ENCODE measurements around the gene BACE1. TPM values are rescaled to one million over a fixed set of nuclear protein-coding genes. Genes with fewer than 3 reads are reported as not detected.

BACE1 gene
- total and polyA plus RNA-seq, 4 donors, result 5.1 to 30.7 (median 13.2) TPM

DNA sequence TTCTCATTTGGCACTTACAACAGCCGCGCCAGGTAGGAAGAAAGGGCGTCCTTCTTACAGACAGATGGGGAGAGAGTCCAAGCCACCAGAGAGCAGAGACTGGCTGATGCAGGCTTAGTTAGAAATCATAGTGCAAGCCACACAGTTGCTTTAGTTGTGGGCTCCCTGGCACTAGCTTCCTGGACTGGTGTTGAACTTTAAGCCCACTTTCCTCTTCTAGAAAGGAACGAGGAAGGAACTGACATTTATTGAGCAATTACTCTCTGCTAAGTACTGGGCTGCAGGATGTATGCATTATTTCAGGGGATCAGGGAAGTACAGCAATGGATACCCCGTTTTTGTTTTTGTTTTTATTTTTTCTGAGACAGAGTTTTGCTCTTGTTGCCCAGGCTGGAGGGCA lies 3.0 kb downstream of the BACE1 start:
- TF ChIP-seq, protein P1, sequence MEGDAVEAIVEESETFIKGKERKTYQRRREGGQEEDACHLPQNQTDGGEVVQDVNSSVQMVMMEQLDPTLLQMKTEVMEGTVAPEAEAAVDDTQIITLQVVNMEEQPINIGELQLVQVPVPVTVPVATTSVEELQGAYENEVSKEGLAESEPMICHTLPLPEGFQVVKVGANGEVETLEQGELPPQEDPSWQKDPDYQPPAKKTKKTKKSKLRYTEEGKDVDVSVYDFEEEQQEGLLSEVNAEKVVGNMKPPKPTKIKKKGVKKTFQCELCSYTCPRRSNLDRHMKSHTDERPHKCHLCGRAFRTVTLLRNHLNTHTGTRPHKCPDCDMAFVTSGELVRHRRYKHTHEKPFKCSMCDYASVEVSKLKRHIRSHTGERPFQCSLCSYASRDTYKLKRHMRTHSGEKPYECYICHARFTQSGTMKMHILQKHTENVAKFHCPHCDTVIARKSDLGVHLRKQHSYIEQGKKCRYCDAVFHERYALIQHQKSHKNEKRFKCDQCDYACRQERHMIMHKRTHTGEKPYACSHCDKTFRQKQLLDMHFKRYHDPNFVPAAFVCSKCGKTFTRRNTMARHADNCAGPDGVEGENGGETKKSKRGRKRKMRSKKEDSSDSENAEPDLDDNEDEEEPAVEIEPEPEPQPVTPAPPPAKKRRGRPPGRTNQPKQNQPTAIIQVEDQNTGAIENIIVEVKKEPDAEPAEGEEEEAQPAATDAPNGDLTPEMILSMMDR (IDR thresholded peaks at IDR 0.05; ENCODE audit: control extremely low read depth, extremely low read depth), result no peak
- H3K36me3 ChIP-seq (ENCODE audit: control insufficient read depth in 4 of 4, insufficient read depth in 4 of 4, low read length in 4 of 4), result no peaks in the 10 kb centered on the region
- WGBS, 2 donors, result 43 to 77% methylated on average over 5 of the region's 5 CpGs
- H3K27ac ChIP-seq (ENCODE audit: low read depth in 1 of 2, low read length in 1 of 2), result peak overlapping the region in 1 of 2 donors; percentile 41
- peaks cover 0 to 18% (median 8%) of the 10 kb centered on the region in 5 donors for H3K4me1 ChIP-seq (ENCODE audit: control insufficient read depth in 5 of 5, insufficient read depth in 5 of 5, low read length in 5 of 5)
- no peak overlapping the region for H3K9ac ChIP-seq (ENCODE audit: insufficient read depth in 1 of 2, low read length in 2 of 2)
- H3K27me3 ChIP-seq (ENCODE audit: control insufficient read depth in 3 of 3, insufficient read depth in 3 of 3, low read length in 2 of 3), result no peaks in the 10 kb centered on the region
- H3K4me3 ChIP-seq, result no peak overlapping the region
- ATAC-seq (ENCODE audit: insufficient read depth, low FRiP score), result no peak
- DNase-seq, result no peak
- no peaks in the 10 kb centered on the region for H3K9me3 ChIP-seq (ENCODE audit: control insufficient read depth in 4 of 4, insufficient read depth in 3 of 4, low read length in 3 of 4)

DNA sequence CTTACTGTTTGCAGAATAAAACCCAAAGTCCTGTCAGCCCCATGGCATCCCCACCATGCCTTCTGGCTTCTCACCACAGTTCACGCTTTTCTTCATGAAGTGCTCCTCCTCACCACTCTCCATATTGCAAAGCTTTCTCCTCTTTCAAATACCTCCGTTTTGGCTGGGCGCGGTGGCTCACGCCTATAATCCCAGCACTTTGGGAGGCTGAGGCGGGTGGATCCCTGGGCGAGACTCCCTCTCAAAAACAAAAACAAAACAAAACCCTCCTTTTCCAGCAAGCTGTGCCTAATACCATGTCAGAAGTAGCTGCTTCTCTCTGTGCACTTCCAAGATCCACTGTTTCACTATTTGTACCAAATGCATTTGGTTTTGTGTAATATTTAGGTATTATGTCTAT lies 6.7 kb downstream of the BACE1 start:
- Histone ChIP-seq H3K4me3 (no peak overlapping the region), H3K36me3 (ENCODE audit: control insufficient read depth in 4 of 4, insufficient read depth in 4 of 4, low read length in 4 of 4) (no peaks in the 10 kb centered on the region), H3K9ac (ENCODE audit: insufficient read depth in 1 of 2, low read length in 2 of 2) (no peak overlapping the region), H3K9me3 (ENCODE audit: control insufficient read depth in 4 of 4, insufficient read depth in 3 of 4, low read length in 3 of 4) (no peaks in the 10 kb centered on the region), H3K27me3 (ENCODE audit: control insufficient read depth in 3 of 3, insufficient read depth in 3 of 3, low read length in 2 of 3) (no peaks in the 10 kb centered on the region), H3K4me1 (ENCODE audit: control insufficient read depth in 5 of 5, insufficient read depth in 5 of 5, low read length in 5 of 5) (peaks cover 0 to 4% (median under 1%) of the 10 kb centered on the region in 5 donors), H3K27ac (ENCODE audit: low read depth in 1 of 2, low read length in 1 of 2) (no peak overlapping the region)
- ATAC-seq (ENCODE audit: insufficient read depth, low FRiP score) (no peak), DNase-seq (no peak)
- TF ChIP-seq, protein P1 (IDR thresholded peaks at IDR 0.05; ENCODE audit: control extremely low read depth, extremely low read depth), result no peak
- WGBS, 2 donors, result 87 to 95% methylated on average over 7 of the region's 7 CpGs

DNA sequence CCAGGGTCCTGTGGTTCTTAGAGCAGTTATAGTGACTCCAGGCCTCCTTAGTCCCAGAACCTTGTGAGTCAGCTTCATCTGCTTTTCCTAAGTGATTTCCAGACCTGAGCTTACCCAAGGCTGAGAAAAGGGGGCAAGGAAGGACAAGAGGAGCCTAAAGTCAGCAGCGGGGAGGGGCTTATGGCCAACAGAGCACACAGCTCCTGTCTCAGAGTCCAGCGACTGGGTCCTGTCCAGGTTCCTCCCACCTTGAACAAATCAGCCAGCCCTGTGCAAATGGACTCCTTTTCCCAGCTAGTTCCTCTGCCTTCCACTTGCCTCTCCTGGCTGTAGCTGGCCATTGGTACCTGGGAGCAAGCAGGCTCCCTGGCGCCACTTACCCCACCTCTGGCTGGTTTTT lies 10.9 kb downstream of the BACE1 start:
- Histone ChIP-seq H3K36me3 (ENCODE audit: control insufficient read depth in 4 of 4, insufficient read depth in 4 of 4, low read length in 4 of 4) (peaks cover 0 to 3% (median 0%) of the 10 kb centered on the region in 4 donors), H3K27ac (ENCODE audit: low read depth in 1 of 2, low read length in 1 of 2) (no peak overlapping the region), H3K27me3 (ENCODE audit: control insufficient read depth in 3 of 3, insufficient read depth in 3 of 3, low read length in 2 of 3) (no peaks in the 10 kb centered on the region), H3K4me3 (no peak overlapping the region), H3K9ac (ENCODE audit: insufficient read depth in 1 of 2, low read length in 2 of 2) (no peak overlapping the region), H3K4me1 (ENCODE audit: control insufficient read depth in 5 of 5, insufficient read depth in 5 of 5, low read length in 5 of 5) (peaks cover 3 to 10% (median 4%) of the 10 kb centered on the region in 5 donors), H3K9me3 (ENCODE audit: control insufficient read depth in 4 of 4, insufficient read depth in 3 of 4, low read length in 3 of 4) (no peaks in the 10 kb centered on the region)
- no peak for DNase-seq
- TF ChIP-seq, protein P1 (IDR thresholded peaks at IDR 0.05; ENCODE audit: control extremely low read depth, extremely low read depth), result no peak
- no peak for ATAC-seq (ENCODE audit: insufficient read depth, low FRiP score)
- 98 to 100% methylated on average over 2 to 3 of the region's 3 CpGs for WGBS, 2 donors

All from lung (tissue), 12 donors.